ENCODE data around the gene CISD2.
A peak's percentile ranks its signal among the peaks of the same experiment; 100 is the strongest.
"Not testable (repeated sequence)": the region's sequence is repeated elsewhere in the genome, so short reads cannot be mapped to it uniquely, and the experiment has no call there.

CISD2 gene

DNA sequence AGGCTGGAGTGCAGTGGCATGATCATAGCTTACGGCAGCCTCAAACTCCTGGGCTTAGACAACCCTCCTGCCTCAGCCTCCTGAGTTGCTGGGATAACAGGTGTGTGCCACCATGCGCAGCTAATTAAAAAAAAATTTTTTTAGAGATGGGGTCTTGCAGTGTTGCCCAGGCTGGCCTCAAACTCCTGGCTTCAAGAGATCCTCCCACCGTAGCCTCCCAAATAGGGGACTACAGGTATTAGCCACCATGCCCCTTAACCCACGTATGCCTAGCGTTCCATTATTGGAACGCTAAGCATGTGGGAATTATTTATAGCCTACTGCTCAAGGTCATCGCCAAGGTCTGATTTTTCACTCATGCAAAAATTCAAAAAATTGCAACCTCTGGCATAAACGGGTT lies 21.1 kb upstream of the CISD2 start:
- Histone ChIP-seq H3K9ac (ENCODE audit: low read depth in 1 of 2, low read length in 2 of 2) (no peak overlapping the region), H3K27ac (ENCODE audit: low read depth, low read length) (no peak overlapping the region), H3K4me1 (ENCODE audit: control insufficient read depth in 1 of 2, insufficient read depth in 2 of 2, low read length in 2 of 2) (no peaks in the 10 kb centered on the region), H3K36me3 (ENCODE audit: control insufficient read depth in 1 of 2, insufficient read depth in 2 of 2, low read length in 2 of 2) (no peaks in the 10 kb centered on the region), H3K9me3 (ENCODE audit: control insufficient read depth in 1 of 2, low read length in 2 of 2) (no peaks in the 10 kb centered on the region), H3K27me3 (ENCODE audit: control insufficient read depth in 1 of 2, insufficient read depth in 2 of 2, low read length in 2 of 2) (no peaks in the 10 kb centered on the region), H3K4me3 (ENCODE audit: low read depth in 1 of 2, low read length in 2 of 2) (no peak overlapping the region)

DNA sequence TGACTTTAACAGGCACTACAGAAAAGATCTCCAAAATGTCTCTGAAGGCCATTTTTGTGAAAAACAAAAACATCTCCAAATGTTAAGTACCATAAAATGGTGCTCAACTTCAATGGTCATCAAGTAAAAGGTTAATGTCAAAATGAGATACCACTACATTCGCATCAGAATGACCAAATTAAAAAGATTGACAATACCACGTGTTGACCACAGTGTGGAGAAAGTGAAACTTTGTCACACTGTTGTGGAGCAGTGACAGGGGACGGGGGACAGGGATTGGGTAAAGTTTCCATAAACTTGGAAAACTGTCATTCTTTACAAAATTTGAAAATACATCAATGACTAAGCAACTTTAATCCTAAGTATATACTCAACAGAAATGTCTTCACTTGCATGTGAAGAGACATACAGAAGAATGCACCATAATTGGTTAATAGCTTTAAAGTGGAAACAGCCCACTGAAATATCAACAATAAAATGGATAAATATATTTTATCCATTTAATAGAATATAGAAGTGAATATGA lies 19.1 kb upstream of the CISD2 start:
- H3K4me1 ChIP-seq (ENCODE audit: control insufficient read depth in 1 of 2, insufficient read depth in 2 of 2, low read length in 2 of 2), result no peaks in the 10 kb centered on the region
- no peak overlapping the region for H3K27ac ChIP-seq (ENCODE audit: low read depth, low read length)
- no peak overlapping the region for H3K4me3 ChIP-seq (ENCODE audit: low read depth in 1 of 2, low read length in 2 of 2)
- no peaks in the 10 kb centered on the region for H3K9me3 ChIP-seq (ENCODE audit: control insufficient read depth in 1 of 2, low read length in 2 of 2)
- no peaks in the 10 kb centered on the region for H3K36me3 ChIP-seq (ENCODE audit: control insufficient read depth in 1 of 2, insufficient read depth in 2 of 2, low read length in 2 of 2)
- no peak overlapping the region for H3K9ac ChIP-seq (ENCODE audit: low read depth in 1 of 2, low read length in 2 of 2)
- no peaks in the 10 kb centered on the region for H3K27me3 ChIP-seq (ENCODE audit: control insufficient read depth in 1 of 2, insufficient read depth in 2 of 2, low read length in 2 of 2)

DNA sequence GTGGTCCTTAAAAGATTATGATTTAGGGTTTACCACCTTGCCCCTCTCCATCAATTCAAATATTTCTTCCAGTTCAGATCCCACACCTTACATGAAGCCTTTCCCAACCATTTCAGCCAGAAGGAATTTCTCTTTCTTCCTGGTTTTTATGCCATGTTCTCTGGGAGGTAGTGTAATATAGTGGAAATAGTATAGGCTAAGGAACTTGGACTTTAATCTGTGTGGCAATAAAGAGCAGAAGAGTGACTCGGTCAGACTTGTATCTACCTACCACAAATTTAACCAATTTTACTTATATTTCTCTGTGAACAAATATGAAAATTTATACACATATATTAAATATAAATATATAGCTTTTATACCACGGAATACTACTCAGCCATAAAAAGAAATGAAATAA lies 18.4 kb upstream of the CISD2 start:
- H3K9ac ChIP-seq (ENCODE audit: low read depth in 1 of 2, low read length in 2 of 2), result no peak overlapping the region
- H3K36me3 ChIP-seq (ENCODE audit: control insufficient read depth in 1 of 2, insufficient read depth in 2 of 2, low read length in 2 of 2), result no peaks in the 10 kb centered on the region
- H3K4me3 ChIP-seq (ENCODE audit: low read depth in 1 of 2, low read length in 2 of 2), result no peak overlapping the region
- H3K4me1 ChIP-seq (ENCODE audit: control insufficient read depth in 1 of 2, insufficient read depth in 2 of 2, low read length in 2 of 2), result no peaks in the 10 kb centered on the region
- H3K9me3 ChIP-seq (ENCODE audit: control insufficient read depth in 1 of 2, low read length in 2 of 2), result no peaks in the 10 kb centered on the region
- H3K27me3 ChIP-seq (ENCODE audit: control insufficient read depth in 1 of 2, insufficient read depth in 2 of 2, low read length in 2 of 2), result no peaks in the 10 kb centered on the region
- H3K27ac ChIP-seq (ENCODE audit: low read depth, low read length), result no peak overlapping the region

DNA sequence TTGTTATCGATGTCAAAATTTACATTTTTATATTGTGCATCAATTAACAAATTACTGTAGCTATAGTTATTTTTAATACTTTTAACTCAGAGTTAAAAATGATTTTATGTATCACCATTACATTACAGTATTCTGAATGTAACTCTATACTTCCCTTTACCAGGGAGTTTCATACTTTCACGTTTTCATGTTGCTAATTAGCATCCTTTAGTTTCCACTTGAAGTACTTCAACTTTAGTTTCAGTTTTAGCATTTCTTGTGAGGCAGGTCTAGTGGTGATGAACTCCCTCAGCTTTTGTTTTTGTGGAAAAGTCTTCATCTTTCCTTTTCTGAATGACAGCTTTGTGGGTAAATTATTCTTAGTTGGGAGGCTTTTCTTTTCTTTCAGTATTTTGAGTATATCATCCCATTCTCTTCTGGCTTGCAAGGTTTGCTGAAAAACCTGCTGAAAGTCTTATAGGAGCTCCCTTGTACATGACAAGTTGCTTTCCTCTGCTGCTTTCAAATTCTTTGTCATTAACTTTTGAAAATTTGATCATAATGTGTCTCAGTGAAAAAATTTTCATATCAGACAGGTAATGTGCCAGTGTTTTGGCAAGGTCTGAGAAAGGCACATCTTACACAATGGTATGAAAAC lies 9.8 kb upstream of the CISD2 start:
- no peak overlapping the region for H3K27ac ChIP-seq (ENCODE audit: low read depth, low read length)
- H3K27me3 ChIP-seq (ENCODE audit: control insufficient read depth in 1 of 2, insufficient read depth in 2 of 2, low read length in 2 of 2), result no peaks in the 10 kb centered on the region
- H3K4me3 ChIP-seq (ENCODE audit: low read depth in 1 of 2, low read length in 2 of 2), result no peak overlapping the region
- H3K36me3 ChIP-seq (ENCODE audit: control insufficient read depth in 1 of 2, insufficient read depth in 2 of 2, low read length in 2 of 2), result no peaks in the 10 kb centered on the region
- peaks cover 11 to 14% of the 10 kb centered on the region in 2 donors for H3K9me3 ChIP-seq (ENCODE audit: control insufficient read depth in 1 of 2, low read length in 2 of 2)
- no peak overlapping the region for H3K9ac ChIP-seq (ENCODE audit: low read depth in 1 of 2, low read length in 2 of 2)
- peaks cover 0 to 4% of the 10 kb centered on the region in 2 donors for H3K4me1 ChIP-seq (ENCODE audit: control insufficient read depth in 1 of 2, insufficient read depth in 2 of 2, low read length in 2 of 2)

DNA sequence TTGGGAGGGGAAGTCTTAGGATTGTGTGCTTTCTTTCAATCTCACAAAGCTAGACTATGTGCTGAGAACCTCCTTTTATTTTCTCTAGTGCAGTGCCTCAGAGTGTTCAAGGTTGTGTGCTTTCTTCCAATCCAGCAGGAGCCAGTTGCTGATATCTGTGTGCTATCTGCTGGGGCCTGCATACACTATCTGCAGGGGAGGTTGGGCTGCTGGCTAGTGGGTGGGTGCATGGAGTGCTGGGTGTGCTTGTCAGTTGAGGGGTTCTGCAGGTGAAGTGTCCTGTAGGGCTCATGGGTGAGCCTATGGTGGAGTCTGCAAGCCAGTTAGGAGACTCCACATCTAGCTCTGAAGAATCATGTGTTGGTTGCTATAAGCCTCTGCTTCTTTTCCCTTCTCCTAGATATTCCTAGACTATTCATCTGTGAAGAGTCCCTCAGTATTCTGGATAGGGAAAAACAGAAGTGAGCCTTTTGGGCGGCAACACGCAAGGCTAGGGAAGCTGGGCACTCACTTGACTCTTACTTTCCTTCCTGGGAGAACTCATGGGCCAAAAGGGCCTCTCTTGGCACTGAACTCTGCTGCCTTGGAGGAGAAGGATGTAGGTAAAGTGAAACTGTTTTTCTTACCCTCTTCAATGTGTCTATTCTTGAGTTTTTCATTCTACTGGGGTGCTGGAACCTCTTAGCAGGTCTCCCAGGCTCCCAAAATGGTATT lies 8.0 kb upstream of the CISD2 start:
- Histone ChIP-seq H3K4me3 (ENCODE audit: low read depth in 1 of 2, low read length in 2 of 2) (no peak overlapping the region), H3K36me3 (ENCODE audit: control insufficient read depth in 1 of 2, insufficient read depth in 2 of 2, low read length in 2 of 2) (no peaks in the 10 kb centered on the region), H3K27ac (ENCODE audit: low read depth, low read length) (no peak overlapping the region), H3K27me3 (ENCODE audit: control insufficient read depth in 1 of 2, insufficient read depth in 2 of 2, low read length in 2 of 2) (no peaks in the 10 kb centered on the region), H3K9me3 (ENCODE audit: control insufficient read depth in 1 of 2, low read length in 2 of 2) (peaks cover 11 to 14% of the 10 kb centered on the region in 2 donors), H3K9ac (ENCODE audit: low read depth in 1 of 2, low read length in 2 of 2) (no peak overlapping the region), H3K4me1 (ENCODE audit: control insufficient read depth in 1 of 2, insufficient read depth in 2 of 2, low read length in 2 of 2) (peaks cover 4% of the 10 kb centered on the region in 2 donors)

DNA sequence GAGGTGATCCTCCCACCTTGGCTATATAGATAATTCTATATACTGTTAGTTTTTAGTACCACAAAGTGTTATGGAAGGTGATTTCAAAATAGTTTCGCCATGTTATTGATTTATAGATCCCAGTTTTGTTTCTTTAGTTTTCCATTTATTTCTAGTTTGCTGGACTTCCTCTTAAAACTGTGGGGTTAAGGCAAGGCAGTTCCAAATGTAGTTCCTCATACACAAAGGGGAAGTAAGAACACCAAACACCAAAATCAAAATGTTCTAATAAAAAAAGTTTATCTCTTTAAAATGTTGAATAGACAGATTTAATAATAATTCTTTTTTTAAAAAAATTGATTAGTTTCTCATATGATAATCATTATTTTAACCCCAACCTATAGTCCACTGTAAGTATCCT lies 6.8 kb upstream of the CISD2 start:
- H3K27me3 ChIP-seq (ENCODE audit: control insufficient read depth in 1 of 2, insufficient read depth in 2 of 2, low read length in 2 of 2), result no peaks in the 10 kb centered on the region
- H3K36me3 ChIP-seq (ENCODE audit: control insufficient read depth in 1 of 2, insufficient read depth in 2 of 2, low read length in 2 of 2), result no peaks in the 10 kb centered on the region
- H3K9me3 ChIP-seq (ENCODE audit: control insufficient read depth in 1 of 2, low read length in 2 of 2), result peaks cover 11 to 14% of the 10 kb centered on the region in 2 donors
- no peak overlapping the region for H3K4me3 ChIP-seq (ENCODE audit: low read depth in 1 of 2, low read length in 2 of 2)
- no peak overlapping the region for H3K27ac ChIP-seq (ENCODE audit: low read depth, low read length)
- H3K9ac ChIP-seq (ENCODE audit: low read depth in 1 of 2, low read length in 2 of 2), result no peak overlapping the region
- peaks cover 4 to 5% of the 10 kb centered on the region in 2 donors for H3K4me1 ChIP-seq (ENCODE audit: control insufficient read depth in 1 of 2, insufficient read depth in 2 of 2, low read length in 2 of 2)

DNA sequence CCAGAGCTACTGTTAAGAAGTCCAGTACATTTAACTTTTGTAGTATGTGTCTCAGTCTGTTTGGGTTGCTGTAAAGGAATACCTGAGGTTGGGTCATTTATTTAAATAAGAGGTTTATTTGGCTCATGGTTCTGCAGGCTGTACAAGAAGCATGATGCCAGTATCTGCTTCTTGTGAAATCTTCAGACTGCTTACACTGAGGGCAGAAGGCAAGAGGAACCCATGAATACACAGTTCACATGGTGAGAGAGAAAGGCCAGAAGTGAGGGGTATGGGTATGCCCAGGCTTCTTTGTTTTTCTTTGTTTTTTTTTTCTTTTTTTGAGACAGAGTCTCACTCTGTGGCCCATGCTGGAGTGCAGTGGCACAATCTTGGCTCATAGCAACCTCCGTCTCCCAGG lies 6.0 kb upstream of the CISD2 start:
- H3K27me3 ChIP-seq (ENCODE audit: control insufficient read depth in 1 of 2, insufficient read depth in 2 of 2, low read length in 2 of 2), result no peaks in the 10 kb centered on the region
- no peaks in the 10 kb centered on the region for H3K36me3 ChIP-seq (ENCODE audit: control insufficient read depth in 1 of 2, insufficient read depth in 2 of 2, low read length in 2 of 2)
- peaks cover 11 to 14% of the 10 kb centered on the region in 2 donors for H3K9me3 ChIP-seq (ENCODE audit: control insufficient read depth in 1 of 2, low read length in 2 of 2)
- H3K4me1 ChIP-seq (ENCODE audit: control insufficient read depth in 1 of 2, insufficient read depth in 2 of 2, low read length in 2 of 2), result peaks cover 4 to 11% of the 10 kb centered on the region in 2 donors
- no peak overlapping the region for H3K9ac ChIP-seq (ENCODE audit: low read depth in 1 of 2, low read length in 2 of 2)
- no peak overlapping the region for H3K27ac ChIP-seq (ENCODE audit: low read depth, low read length)
- no peak overlapping the region for H3K4me3 ChIP-seq (ENCODE audit: low read depth in 1 of 2, low read length in 2 of 2)

DNA sequence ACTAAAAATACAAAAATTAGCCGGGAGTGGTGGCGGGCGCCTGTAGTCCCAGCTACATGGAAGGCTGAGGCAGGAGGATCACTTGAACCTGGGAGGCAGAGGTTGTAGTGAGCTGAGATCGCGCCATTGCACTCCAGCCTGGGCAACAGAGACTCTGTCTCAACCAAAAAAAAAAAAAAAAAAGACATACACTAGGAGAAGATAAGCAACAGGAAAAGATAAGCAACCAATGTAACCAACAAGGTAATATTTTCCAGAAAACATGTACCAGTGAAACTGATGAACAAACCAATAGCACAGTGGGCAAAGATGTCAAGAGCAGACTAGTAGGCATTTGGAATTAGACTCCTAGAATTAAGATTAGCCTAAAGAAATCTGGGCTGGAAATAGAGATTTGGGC lies 3.5 kb upstream of the CISD2 start:
- H3K9ac ChIP-seq (ENCODE audit: low read depth in 1 of 2, low read length in 2 of 2); H3K27me3 ChIP-seq (ENCODE audit: control insufficient read depth in 1 of 2, insufficient read depth in 2 of 2, low read length in 2 of 2); H3K4me3 ChIP-seq (ENCODE audit: low read depth in 1 of 2, low read length in 2 of 2); H3K27ac ChIP-seq (ENCODE audit: low read depth, low read length); H3K36me3 ChIP-seq (ENCODE audit: control insufficient read depth in 1 of 2, insufficient read depth in 2 of 2, low read length in 2 of 2); H3K9me3 ChIP-seq (ENCODE audit: control insufficient read depth in 1 of 2, low read length in 2 of 2): not testable (repeated sequence)
- peaks cover 4 to 17% of the 10 kb centered on the region in 2 donors for H3K4me1 ChIP-seq (ENCODE audit: control insufficient read depth in 1 of 2, insufficient read depth in 2 of 2, low read length in 2 of 2)

DNA sequence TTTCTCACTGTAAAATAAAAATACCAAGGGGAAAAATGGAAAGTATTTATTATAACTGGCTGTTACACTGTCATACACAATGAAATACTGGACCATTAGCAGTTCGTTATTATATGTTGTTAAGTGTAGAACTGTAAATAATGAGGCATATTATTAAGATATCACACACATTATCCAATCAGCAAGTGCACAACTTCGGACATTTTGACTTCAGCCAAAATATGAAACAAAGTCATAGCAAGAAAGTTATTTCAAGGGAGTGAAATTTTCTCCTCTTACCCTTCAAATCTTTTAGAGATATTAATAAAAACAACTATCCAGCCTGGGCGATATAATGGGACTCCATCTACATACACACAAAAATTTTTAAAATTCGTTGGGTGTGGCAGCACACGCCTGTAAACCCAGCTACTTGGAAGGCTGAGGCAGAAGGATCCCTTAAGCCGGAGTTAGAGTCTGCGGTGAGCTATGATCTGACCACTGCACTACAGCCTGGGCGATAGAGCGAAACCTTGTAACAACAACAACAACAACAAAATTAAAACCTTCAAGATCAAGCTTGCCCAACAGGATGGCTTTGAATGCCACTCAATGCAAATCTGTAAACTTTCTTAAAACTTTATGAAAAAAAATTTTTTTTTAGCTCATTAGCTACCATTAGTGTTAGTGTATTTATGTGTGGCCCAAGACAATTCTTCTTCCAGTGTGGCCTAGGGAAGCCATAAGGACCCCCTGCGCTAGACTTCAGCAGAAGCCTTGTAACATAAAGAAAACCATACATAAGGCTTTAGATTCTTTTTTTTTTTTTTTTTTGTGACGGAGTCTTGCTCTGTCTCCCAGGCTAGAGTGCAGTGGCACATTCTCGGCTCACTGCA lies 1.3 kb upstream of the CISD2 start:
- no peak overlapping the region for H3K27ac ChIP-seq (ENCODE audit: low read depth, low read length)
- no peaks in the 10 kb centered on the region for H3K27me3 ChIP-seq (ENCODE audit: control insufficient read depth in 1 of 2, insufficient read depth in 2 of 2, low read length in 2 of 2)
- peak overlapping the region; percentile 93 to 96 for H3K9ac ChIP-seq (ENCODE audit: low read depth in 1 of 2, low read length in 2 of 2)
- peak overlapping the region; percentile 88 to 94 for H3K4me3 ChIP-seq (ENCODE audit: low read depth in 1 of 2, low read length in 2 of 2)
- H3K9me3 ChIP-seq (ENCODE audit: control insufficient read depth in 1 of 2, low read length in 2 of 2), result no peaks in the 10 kb centered on the region
- H3K36me3 ChIP-seq (ENCODE audit: control insufficient read depth in 1 of 2, insufficient read depth in 2 of 2, low read length in 2 of 2), result no peaks in the 10 kb centered on the region
- peaks cover 0 to 30% of the 10 kb centered on the region in 2 donors for H3K4me1 ChIP-seq (ENCODE audit: control insufficient read depth in 1 of 2, insufficient read depth in 2 of 2, low read length in 2 of 2)
